NCI-H446 (cell line): Measurements from ENCODE around the gene ACAP1.

Source experiments
- DNase-seq, 2 experiments: peaks; one replicate each; lab custom pipeline; 2025; lab: John Stamatoyannopoulos, UW

The ACAP1 gene, protein sequence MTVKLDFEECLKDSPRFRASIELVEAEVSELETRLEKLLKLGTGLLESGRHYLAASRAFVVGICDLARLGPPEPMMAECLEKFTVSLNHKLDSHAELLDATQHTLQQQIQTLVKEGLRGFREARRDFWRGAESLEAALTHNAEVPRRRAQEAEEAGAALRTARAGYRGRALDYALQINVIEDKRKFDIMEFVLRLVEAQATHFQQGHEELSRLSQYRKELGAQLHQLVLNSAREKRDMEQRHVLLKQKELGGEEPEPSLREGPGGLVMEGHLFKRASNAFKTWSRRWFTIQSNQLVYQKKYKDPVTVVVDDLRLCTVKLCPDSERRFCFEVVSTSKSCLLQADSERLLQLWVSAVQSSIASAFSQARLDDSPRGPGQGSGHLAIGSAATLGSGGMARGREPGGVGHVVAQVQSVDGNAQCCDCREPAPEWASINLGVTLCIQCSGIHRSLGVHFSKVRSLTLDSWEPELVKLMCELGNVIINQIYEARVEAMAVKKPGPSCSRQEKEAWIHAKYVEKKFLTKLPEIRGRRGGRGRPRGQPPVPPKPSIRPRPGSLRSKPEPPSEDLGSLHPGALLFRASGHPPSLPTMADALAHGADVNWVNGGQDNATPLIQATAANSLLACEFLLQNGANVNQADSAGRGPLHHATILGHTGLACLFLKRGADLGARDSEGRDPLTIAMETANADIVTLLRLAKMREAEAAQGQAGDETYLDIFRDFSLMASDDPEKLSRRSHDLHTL

DNA sequence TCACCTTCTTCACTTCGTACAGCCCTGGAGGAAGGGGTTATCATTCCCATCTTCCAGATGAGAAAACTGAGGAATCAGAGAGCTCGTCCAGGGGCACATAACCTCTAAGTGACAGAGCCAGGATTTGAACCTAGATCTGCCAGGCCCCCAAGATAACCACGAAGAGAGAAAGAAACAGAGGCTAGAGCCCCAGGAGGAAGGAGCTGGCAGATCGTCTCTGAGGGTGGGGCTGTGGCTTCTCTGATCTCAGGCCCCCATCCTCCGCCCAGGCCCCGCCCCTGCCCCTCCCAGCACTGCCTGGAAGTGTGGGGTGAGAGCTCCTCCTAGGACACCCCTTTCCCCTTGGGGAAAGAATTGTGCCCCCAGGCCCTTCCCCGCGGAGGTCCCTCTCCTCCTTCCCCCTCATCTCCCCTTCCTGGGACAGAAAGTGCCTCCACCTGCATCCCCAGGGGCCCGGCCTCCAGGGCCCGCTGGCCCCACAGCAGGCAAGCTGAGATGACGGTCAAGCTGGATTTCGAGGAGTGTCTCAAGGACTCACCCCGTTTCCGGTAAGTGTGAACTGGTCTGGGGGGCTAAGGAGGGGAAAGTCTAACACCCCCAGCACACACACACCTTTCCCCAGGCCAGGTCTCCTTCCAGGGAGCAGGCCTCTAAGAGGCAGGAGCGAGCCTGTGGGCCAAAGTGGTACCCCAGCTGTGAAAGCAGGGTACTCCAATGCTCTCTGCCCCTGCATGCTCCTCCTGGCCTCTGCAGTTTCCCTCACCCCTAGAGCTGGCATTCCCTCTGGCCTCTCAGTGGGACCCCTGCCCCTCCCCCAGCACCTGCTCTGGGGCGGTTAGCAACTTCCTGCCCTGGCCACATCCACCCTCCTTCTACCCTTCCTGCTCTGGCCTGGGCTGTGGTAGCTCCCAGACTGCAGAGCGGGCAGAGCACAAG, at the start of gene ACAP1:
TSS of gene ACAP1 (plus strand) at position 290 of the 936 bp plus-strand sequence. CDS start at position 496, 206 bp downstream.
- DNase-seq, result no peak

DNA sequence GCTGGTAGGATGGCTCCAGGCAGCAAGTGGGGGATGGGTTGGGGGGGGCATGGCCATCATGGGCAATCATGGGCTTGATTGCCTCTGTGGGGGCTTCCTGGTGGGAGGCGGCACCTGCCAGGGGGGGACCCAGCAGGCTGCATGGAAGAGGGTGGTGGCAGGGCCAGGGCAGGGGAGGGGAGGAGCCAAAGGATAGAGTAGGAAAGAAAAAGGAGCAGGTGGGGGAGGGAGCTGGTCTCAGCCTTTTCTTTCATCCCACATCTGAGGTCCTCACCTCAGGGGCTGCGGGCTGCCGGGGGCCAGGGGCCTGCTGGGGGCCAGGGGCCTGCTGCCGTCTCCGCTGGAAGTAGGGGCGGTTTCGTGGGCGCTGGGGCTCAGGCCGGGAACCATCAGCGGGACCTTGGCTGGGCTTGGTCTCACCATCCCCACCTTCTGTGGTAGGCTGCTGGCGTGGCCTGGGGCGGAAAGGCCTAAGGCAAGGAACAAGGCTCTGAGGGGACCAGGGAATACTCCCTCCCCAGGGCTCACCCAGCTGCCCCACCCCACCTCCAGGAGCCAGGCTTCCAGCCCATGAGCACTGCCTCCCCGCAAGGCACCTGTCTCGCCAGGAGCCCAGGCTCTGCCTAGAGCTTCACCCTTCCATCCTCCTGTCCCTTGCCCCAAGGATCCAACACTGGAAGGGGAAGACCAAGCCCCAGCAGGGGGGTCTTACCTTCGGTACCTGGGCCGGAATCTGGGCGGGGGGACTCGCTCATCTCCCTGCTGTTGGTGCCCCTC, 46.9 kb upstream of the ACAP1 start:
- no peak for DNase-seq

DNA sequence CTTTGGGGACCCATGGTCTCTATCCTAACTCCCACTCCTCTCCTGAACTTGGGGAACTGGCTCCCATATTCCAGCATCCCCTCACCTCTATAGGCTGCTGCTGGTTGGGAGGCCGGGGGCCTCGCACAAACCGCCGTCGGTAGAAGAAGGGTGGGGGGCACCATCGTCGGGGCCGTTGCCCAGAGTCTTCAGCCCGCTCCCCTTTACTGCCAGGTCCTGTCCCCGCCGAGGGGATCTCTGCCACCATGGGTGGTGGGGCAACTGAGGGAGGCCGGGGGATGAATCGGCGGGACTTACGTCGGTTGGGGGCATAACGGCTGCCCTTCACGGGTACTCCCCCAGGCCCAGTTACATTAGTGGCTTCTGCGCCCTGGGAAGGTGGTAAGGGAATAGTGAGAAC, 46.2 kb upstream of the ACAP1 start:
- DNase-seq, result no peak

DNA sequence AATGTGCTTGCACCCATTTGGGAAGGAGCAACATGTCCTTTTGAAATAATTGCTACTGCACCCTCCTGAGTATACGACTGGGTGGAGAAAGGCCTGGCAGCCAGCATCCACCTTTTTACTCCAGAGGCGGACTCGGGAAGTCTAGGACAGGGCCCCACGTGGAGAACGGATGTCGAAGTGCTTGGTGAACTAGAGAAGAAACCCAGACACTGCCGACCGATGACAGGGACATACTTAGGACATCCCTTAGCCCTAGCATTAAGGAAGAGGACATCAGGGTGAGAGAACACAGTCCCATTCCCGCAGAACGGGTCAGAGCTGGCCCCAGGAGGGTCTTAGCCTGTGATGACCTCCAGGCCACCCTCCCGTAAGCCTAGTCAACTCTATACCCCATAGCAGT, 45.6 kb upstream of the ACAP1 start:
- DNase-seq, result no peak

DNA sequence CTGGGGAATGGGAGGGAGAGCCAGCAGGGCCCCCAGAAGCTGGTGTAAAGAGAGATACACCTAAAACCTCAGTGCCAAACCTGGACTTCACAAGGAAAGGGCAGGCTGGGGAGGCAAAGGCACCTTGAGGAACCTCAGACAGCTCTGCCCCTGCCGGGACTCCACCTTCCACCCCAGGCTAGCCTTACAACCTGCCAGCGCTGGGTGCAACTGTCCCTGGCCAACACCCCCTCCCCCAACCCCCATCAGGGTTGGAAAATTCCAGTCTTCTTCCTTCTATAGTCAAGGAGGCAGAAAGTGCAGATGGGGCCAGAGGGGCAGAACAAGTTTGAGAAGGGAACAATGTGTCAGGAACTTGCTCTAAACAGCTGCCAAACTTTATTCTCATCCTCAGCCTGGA, 44.1 kb upstream of the ACAP1 start:
- no peak for DNase-seq

DNA sequence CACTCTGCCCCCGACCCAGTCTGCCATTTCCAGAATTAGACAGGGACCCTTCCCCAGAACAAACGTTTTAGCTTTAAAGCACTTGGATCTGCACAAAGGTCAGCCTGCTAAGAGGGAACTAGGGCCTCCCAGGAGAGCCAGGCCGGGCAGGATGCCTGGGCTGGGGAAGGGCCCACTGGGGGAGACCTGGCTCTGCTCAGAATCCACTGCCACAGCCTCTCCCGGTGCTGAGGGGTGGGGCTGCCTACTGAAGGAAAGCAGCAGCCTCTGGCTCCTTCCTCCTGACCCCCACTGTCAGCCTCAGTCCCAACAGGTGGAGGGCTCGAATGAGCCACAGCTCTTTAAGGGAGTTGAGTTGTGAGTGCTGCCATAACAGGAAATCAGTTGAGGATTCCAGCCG, 43.6 kb upstream of the ACAP1 start:
- DNase-seq, result no peak

DNA sequence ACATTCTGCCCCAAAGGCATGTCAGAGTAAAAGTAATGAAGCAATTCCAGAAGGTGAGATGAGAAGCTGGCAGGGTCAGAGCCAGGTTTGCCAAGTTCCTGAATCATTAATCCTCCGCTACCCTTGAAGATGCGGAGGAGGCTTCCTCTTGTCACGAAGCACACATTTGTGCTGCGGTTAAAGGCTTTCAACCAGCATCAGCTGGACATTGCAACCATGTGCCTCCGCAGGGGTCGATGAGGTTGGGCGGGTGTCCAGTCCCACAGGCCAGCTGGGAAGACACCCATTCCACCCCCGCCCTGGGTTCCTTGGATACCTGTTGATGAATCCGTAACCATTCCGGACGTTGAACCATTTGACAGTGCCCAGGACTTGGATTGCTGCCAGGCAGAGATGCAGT, 43.2 kb upstream of the ACAP1 start:
- no peak for DNase-seq

DNA sequence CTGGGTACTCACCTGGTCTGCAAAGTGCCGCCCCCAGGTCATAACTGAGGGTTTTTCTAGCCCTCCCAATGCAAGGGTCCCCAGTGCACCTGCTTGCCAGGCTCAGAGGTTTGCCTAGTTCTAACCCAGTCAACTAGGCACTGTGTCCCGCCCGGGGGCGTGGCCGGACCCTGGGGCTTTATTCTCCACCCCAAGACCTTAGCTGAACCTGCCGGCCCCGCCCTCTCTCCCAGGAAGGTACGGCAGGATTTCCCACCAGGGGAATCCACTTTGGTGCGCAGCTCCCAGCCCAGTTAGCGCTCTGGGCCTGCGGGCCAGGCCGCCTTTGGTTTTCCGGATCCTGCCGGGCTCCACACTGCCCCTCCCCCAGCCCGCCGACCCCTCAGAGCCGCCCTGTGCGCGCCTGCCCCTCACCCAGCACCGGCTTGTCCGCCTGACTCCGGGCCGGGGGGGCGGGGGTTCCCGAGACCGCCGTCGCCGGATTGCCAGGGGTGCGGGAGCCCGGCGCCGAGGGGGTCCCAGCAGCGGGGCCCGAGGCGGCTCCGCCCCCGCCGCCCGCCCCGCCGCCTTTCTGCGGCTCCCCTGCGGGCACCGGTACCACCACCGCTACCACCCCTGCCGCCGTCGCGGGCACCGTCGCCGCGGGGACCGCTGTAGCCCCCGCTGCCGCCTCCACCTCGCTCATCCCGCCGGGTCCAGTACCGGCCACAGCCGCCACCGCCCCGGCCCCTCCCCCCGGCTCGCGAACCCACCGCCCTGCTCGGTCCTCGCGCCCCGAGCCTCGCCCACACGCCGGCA, 42.3 kb upstream of the ACAP1 start:
- DNase-seq, result no peak

DNA sequence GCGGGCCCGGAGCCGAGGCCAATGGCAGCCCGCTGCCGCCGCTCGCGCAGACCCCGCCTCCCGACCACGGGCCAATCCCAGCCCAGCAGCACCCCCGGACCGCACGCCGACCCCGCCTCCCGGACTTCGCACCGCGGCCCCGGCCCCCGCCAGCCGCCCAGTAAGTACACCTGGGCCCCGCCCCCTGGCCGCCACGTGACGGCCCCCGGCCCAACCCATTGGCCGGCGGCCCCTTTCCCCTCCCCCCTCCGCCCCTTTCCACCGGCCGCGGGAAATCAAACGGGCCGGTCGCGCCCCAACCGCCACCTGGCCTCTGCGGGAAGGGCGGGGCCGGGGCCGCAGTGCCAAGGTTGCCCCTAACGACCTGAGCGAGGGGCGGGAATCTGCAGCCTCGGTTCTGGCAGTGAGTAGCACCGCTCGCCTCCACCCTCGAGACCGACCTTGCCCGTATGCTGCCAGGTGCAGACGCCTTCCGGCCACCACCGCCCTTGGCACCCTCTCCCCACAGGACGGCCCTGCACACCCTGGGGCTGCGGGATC, 41.6 kb upstream of the ACAP1 start, which contains the start of gene YBX2:
TSS of gene YBX2 (minus strand) at position 26 of the 540 bp plus-strand sequence. CDS start 139 bp downstream, outside the sequence.
- peak; percentile 60 to 92 for DNase-seq

DNA sequence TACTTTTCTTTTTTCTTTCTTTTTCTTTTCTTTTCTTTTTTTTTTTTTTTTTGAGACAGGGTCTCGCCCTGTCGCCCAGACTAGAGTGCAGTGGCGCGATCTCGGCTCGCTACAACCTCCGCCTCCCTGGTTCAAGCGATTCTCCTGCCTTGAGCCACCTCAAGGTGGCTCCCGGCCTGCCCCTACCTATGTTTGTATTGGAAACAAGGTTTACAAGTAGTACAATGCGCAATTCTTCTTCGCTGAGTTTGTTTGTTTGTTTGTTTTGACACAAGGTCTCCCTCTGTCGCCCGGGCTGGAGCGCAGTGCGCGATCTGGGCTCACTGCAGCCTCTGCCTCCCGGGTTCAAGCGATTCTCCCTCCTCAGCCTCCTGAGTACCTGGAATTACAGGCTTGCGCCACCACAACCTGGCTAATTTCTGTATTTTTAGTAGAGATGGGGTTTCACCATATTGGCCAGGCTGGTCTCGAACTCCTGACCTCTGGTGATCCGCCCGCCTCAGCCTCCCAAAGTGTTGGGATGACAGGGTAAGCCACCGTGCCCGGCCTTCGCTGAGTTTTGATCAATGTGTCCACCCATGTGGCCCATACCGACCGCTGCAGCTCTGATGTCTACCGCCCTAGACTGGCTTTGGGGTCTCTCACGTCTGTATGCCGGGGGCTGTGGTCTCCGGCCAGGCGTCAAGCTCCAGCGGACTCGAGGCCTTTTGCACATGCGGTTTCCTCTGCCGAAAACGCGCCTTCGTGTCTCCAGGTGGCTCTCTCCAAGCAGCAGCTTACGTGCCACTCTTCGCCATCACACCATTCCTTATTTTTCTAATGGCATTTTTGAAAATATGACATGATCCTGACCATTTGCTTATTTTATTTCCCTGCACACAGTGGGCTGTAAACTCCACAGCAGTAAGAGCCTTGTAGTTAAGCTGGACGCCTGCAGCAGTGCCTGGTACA, 40.8 kb upstream of the ACAP1 start:
- no peak for DNase-seq

DNA sequence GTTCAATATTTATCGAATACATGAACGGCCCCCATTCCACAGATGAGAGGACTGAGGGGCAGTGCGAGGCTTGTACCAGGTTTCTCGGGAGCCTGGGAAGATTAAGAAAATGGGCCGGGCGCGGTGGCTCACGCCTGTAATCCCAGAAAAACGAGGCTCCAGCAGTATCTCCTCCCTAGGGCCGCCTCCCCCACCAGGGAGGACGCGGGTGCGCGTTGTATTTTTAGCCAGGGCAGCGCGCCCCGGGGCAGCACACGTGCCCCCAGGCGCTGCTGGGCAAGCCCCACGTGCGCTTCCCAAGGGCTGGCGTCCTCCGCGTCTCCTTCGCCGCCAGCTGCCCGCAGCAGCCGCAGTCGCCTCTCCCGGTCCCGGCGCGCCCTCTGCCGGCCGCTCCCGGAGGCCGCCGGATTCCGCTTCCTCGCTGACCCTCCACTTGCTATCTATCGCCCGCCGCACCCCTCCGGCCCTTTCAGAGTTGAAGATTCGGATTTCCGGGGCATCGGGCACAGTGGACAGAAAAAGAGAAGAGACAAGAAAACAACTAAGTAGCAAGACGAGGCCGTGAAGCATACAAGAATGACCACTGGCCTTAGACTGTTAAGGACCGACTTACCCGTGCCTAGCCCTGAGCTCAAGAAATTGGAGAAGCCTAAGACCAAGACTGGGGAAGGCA, 40.0 kb upstream of the ACAP1 start:
- peak; percentile 28 to 84 for DNase-seq

DNA sequence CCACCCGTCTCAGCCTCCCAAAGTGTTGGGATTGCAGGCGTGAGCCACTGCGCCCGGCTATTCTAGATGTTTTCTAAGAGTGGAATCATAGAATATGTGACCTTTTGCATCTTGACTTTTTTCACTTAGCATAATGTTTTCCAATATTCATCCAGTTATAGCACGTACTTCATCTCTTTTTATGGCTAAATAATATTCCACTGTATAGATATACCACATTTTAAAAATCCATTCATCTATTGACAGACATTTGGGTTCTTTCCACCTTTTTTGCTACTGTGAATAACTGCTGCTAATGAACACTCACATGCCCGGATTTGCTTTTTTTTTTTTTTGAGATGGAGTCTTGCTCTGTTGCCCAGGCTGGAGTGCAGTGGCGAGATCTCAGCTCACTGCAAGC, 32.1 kb upstream of the ACAP1 start:
- DNase-seq, result no peak

DNA sequence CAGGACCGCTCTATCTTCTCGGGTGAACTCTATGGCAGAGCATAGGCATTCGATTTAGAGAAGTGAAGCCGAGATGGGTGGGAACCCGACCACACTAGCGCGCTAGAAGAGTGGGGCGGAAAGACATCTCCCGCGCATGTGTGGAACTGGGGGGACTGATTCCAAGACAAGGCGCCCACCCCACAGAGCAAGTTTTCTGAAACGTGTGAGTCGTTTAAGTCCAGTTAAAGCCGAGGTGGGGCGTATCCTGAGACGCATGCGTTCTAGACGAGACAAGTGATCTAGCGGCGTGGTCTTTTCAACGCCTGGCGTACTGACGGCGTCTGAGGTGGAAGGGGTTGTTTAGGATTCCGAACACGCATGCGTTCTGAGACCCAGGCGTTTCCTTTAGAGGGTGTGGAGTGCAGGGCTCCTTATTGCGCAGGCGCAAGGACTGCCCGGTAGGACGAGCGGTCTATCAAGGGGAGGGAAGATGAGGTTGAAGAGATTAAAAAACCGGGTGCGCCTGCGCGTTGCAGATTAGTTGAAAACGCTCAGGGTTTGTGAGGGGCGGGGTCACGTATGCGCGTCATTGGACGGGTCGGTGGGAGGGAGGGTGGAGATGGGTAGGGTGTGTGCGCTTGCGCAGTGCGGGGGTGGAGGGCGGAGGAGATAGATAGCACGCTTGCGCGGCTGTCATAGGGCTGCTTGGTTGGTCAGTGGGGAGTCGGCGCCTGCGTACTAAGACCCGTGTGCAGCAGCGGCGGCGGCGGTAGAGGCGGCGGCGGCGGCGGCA, 29.2 kb upstream of the ACAP1 start, which contains the start of gene EIF5A:
TSS of gene EIF5A (plus strand) at position 718 of the 775 bp plus-strand sequence. CDS start 2,008 bp downstream, outside the sequence.
- DNase-seq, result peak; percentile 99 to 100

DNA sequence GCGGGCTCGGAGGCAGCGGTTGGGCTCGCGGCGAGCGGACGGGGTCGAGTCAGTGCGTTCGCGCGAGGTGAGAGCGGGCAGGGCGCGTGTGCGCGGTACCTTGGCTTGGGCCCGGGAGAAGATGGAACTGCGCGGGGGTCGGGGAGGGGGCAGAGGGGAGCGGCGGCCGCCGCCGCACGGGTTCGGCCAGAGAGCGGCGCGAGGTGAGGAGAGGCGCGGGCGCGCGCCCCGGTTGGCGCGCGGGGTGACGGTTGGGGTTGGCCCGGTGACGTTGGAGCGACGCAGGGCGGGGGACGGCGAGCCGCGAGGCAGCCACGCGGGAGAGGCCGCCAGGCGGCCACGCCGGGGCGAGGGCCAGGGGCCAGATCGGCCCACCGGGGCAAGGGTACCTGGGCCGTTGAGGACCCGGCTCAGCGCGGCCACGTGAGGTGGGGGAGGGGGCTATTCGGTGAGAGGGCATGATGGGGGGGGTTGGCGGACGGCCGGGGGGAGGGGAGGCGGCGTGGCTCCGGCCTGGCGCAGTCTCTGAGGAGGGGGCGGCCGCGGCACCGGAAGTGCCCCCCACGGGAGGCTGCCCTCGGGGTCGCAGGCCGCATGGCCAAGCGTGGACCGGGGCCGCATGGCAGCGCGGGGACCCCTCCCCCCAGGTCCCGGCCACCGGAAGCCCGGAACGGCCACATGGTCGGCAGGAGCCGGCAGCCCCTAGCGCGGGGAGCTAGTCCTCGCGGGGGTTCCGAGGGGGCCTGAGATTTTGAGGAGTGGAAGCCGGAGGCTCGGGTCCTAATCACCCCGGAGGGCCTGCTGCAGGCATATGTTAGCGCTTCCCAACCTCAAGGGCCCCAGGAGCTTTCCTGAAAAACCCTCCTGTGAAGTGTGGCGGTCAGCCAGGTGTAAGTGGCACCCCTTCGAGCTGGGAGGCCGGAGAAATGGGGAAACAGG, 28.4 kb upstream of the ACAP1 start:
- peak in 1 of 2 experiments; percentile 57 for DNase-seq

DNA sequence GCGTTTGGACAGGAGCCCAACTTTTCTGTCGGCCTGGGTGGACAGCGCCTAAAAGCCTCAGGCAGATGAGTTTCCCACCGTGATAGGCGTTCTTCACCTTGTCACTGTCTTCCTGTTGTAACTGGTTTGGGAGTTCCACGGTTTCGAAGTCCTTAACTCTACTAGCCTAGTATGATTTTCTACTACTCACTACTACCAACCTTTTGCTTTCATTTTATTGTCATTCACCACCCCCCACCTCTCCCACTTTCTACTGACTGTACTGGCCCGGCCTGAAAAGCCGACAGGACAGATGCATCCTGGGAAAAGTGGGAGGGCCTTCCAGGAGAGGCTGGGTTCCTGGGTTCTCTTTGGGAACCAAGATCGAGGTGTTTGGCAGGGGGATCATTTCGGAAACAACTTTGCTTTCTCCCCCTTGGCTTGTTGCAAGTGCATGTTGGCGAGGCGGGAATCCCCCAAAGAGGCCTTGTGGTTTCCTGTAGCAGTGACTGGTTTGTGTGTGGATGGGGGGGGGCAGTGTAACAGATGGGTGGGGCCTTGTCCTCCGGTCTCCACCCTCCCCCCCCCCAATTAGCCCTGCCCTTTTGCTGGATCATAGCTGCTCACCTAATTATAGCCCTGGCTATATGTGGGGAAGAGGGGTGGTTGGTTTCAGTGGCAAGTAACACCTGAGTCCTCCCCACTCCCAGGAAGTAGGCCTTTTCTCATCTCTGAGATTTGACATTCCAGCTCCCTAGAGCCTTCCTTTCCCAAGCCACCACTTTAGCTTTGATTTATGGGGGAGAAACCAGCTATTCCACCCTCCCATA, 27.5 kb upstream of the ACAP1 start:
- DNase-seq, result peak; percentile 42 to 70
